GM12891 (cell line): ENCODE measurements around the gene RAB36.

ENCODE experiments used
- POLR2A ChIP-seq: IDR thresholded peaks from 2 replicates; pipeline ENCODE4 v1.6.1; 2011; ENCODE audit warnings: low read depth, low read length, control low read depth
- POLR2AphosphoS5 ChIP-seq: IDR thresholded peaks from 2 replicates; pipeline ENCODE4 v1.6.1; 2011; ENCODE audit warnings: low read depth, low read length, control low read depth
- TAF1 ChIP-seq: IDR thresholded peaks from 2 replicates; pipeline ENCODE4 v1.6.1; 2011; ENCODE audit warnings: low read depth, low read length, control low read depth

- TF ChIP-seq TAF1: no peak
- no peak for TF ChIP-seq POLR2A
- TF ChIP-seq POLR2AphosphoS5: no peak
Measured at GRCh38 chr22:23137468-23137867, 7.8 kb upstream of the RAB36 start.
